H1 (cell line): ENCODE results near the gene ARMC5. TPM values are rescaled to one million over a fixed set of nuclear protein-coding genes. Genes with fewer than 3 reads are reported as not detected.

ENCODE experiments used
- CTCF ChIA-PET: fragments of 300-600 bp; sonication (Branson Sonifier 250); formaldehyde crosslinking; loops from one replicate; lab custom pipeline; 2021; ENCODE audit not compliant: partially characterized antibody; lab: Charles Lee
- POLR2A ChIA-PET: fragments of 300-600 bp; sonication (Branson Sonifier 250); formaldehyde crosslinking; loops from one replicate; lab custom pipeline; 2021; ENCODE audit warnings: inconsistent platforms; ENCODE audit not compliant: partially characterized antibody; lab: Charles Lee
- DNase-seq, 2 experiments: peaks; one replicate each; pipeline versions ENCODE4 v3.0.0 to v3.0.0-alpha.2; 2010 to 2022; ENCODE audit warnings: low spot score in 2 of 2, low read depth in 1 of 2, mixed read lengths in 1 of 2
- FAIRE-seq: peaks from 2 replicates; lab custom pipeline; 2011; peaks lifted over from hg19 to GRCh38; lab: Jason Lieb, UNC
- H2AFZ ChIP-seq: 2 replicates; pipeline ENCODE4 v1.8.1; 2012; ENCODE audit warnings: low read length, inconsistent platforms
- H2AK5ac ChIP-seq: 2 replicates; pipeline ENCODE4 v1.6.1; 2013; ENCODE audit warnings: low read depth, low read length
- H2BK120ac ChIP-seq: replicated peaks from 2 replicates; pipeline ENCODE3; 2013; ENCODE audit warnings: low read depth, low read length, inconsistent platforms
- H2BK12ac ChIP-seq: 2 replicates; pipeline ENCODE4 v1.6.1; 2013; ENCODE audit warnings: low read depth, low read length
- H2BK15ac ChIP-seq: 2 replicates; pipeline ENCODE4 v1.6.1; 2013; ENCODE audit warnings: low read length
- H2BK20ac ChIP-seq: 2 replicates; pipeline ENCODE4 v1.6.1; 2013; ENCODE audit warnings: low read length
- H2BK5ac ChIP-seq: 2 replicates; pipeline ENCODE4 v1.6.1; 2013; ENCODE audit warnings: low read depth, low read length
- H3K14ac ChIP-seq: 2 replicates; pipeline ENCODE4 v1.6.1; 2013; ENCODE audit warnings: inconsistent platforms; ENCODE audit not compliant: insufficient read length
- H3K18ac ChIP-seq: 2 replicates; pipeline ENCODE4 v1.6.1; 2013; ENCODE audit warnings: low read length; ENCODE audit errors: extremely low read depth
- H3K23ac ChIP-seq: 2 replicates; pipeline ENCODE4 v1.6.1; 2013; ENCODE audit warnings: inconsistent platforms; ENCODE audit not compliant: insufficient read length
- H3K23me2 ChIP-seq: 2 replicates; pipeline ENCODE4 v1.6.1; 2013; ENCODE audit warnings: low read depth, low read length
- H3K27ac ChIP-seq: 2 replicates; pipeline ENCODE4 v1.6.1; 2011; ENCODE audit warnings: low read depth, low read length, inconsistent platforms
- H3K27me3 ChIP-seq, 4 experiments: replicated peaks in 1 of 4; 1 replicate in 1 of 4; 2 replicates in 3 of 4; pipeline versions ENCODE4 v1.6.1 to v1.8.1; 2011 to 2013; ENCODE audit warnings: low read length in 3 of 4, mild to moderate bottlenecking in 3 of 4, inconsistent platforms in 2 of 4, mixed read lengths in 2 of 4, moderate library complexity in 1 of 4; ENCODE audit not compliant: control insufficient read depth in 3 of 4, insufficient read depth in 3 of 4; ENCODE audit errors: extremely low read depth in 1 of 4
- H3K36me3 ChIP-seq, 4 experiments: 2 replicates each; pipeline versions ENCODE4 v1.6.1 to v1.8.1; 2011 to 2013; ENCODE audit warnings: mild to moderate bottlenecking in 4 of 4, low read length in 3 of 4, moderate library complexity in 2 of 4, control low read depth in 1 of 4, inconsistent platforms in 1 of 4; ENCODE audit not compliant: insufficient read depth in 4 of 4, control insufficient read depth in 2 of 4
- H3K4ac ChIP-seq: replicated peaks from 2 replicates; pipeline ENCODE3; 2013; ENCODE audit warnings: low read length, low read depth, mixed read lengths, inconsistent platforms; ENCODE audit not compliant: insufficient read length
- H3K4me1 ChIP-seq, 4 experiments: replicated peaks in 1 of 4; 1 replicate in 1 of 4; 2 replicates in 3 of 4; pipeline versions ENCODE4 v1.6.1 to v1.8.1; 2011 to 2013; ENCODE audit warnings: low read length in 3 of 4, inconsistent platforms in 2 of 4, mixed read lengths in 1 of 4; ENCODE audit not compliant: insufficient read depth in 4 of 4, control insufficient read depth in 3 of 4
- H3K4me2 ChIP-seq, 2 experiments: 2 replicates each; pipeline versions ENCODE4 v1.6.1 to v1.8.1; 2011 to 2013; ENCODE audit warnings: low read depth in 2 of 2, low read length in 2 of 2, control low read depth in 1 of 2, inconsistent platforms in 1 of 2, mild to moderate bottlenecking in 1 of 2; ENCODE audit not compliant: insufficient read depth in 1 of 2
- H3K4me3 ChIP-seq, 4 experiments: fragments of 200-600, 300-600 bp in 1 of 4; sonication (generic), shearing (Covaris generic), sonication (Bioruptor Twin) in 1 of 4; 2 replicates each; pipeline versions ENCODE4 v1.5.1 to v1.8.1; 2011 to 2016; ENCODE audit warnings: low read length in 4 of 4, low read depth in 3 of 4, control low read depth in 2 of 4, inconsistent platforms in 2 of 4, mild to moderate bottlenecking in 2 of 4, mixed read lengths in 1 of 4, moderate library complexity in 1 of 4; ENCODE audit not compliant: insufficient read depth in 2 of 4; ENCODE audit errors: extremely low read depth in 1 of 4
- H3K56ac ChIP-seq: replicated peaks from 2 replicates; pipeline ENCODE3; 2013; ENCODE audit warnings: low read depth, mild to moderate bottlenecking, mixed read lengths, low read length, inconsistent platforms; ENCODE audit not compliant: insufficient read length
- H3K79me1 ChIP-seq: 2 replicates; pipeline ENCODE4 v1.6.1; 2013; ENCODE audit warnings: low read depth, low read length, control low read depth
- H3K79me2 ChIP-seq, 2 experiments: 2 replicates each; pipeline versions ENCODE4 v1.6.1 to v1.8.1; 2012 to 2013; ENCODE audit warnings: low read length in 2 of 2, mild to moderate bottlenecking in 2 of 2, inconsistent platforms in 1 of 2; ENCODE audit not compliant: insufficient read depth in 2 of 2, control insufficient read depth in 1 of 2
- H3K9ac ChIP-seq, 4 experiments: replicated peaks in 1 of 4; 1 replicate in 1 of 4; 2 replicates in 3 of 4; pipeline versions ENCODE4 v1.6.1 to v1.8.1; 2011 to 2013; ENCODE audit warnings: low read depth in 3 of 4, low read length in 3 of 4, control low read depth in 2 of 4, mild to moderate bottlenecking in 2 of 4, moderate library complexity in 2 of 4, inconsistent platforms in 1 of 4; ENCODE audit errors: extremely low read depth in 1 of 4
- H3K9me3 ChIP-seq, 2 experiments: 2 replicates each; pipeline versions ENCODE4 v1.6.1 to v1.8.1; 2012 to 2013; ENCODE audit warnings: mild to moderate bottlenecking in 2 of 2, moderate library complexity in 2 of 2, control low read depth in 1 of 2, inconsistent platforms in 1 of 2, low read depth in 1 of 2, low read length in 1 of 2, mixed read lengths in 1 of 2; ENCODE audit not compliant: insufficient read depth in 2 of 2
- H4K20me1 ChIP-seq, 2 experiments: replicated peaks in 1 of 2; 2 replicates each; pipeline versions ENCODE3 to v1.8.1; 2011 to 2013; ENCODE audit warnings: inconsistent platforms in 2 of 2, low read length in 2 of 2, mild to moderate bottlenecking in 1 of 2; ENCODE audit not compliant: insufficient read depth in 2 of 2, control insufficient read depth in 1 of 2
- H4K5ac ChIP-seq: 2 replicates; pipeline ENCODE4 v1.6.1; 2013; ENCODE audit warnings: low read length, low read depth, mixed read lengths, inconsistent platforms; ENCODE audit not compliant: insufficient read length
- H4K8ac ChIP-seq: 2 replicates; pipeline ENCODE4 v1.8.0; 2013; ENCODE audit warnings: mild to moderate bottlenecking, moderate library complexity, low read length, inconsistent platforms; ENCODE audit not compliant: insufficient read depth; ENCODE audit errors: extremely low read depth
- H4K91ac ChIP-seq: replicated peaks from 2 replicates; pipeline ENCODE3; 2013; ENCODE audit warnings: low read length, mixed read lengths, inconsistent platforms; ENCODE audit not compliant: insufficient read length
- POLR2A ChIP-seq, 2 experiments: IDR thresholded peaks; 1 replicate in 1 of 2; 2 replicates in 1 of 2; pipeline ENCODE4 v1.6.1; 2011; ENCODE audit warnings: low read depth in 2 of 2, low read length in 2 of 2, mild to moderate bottlenecking in 2 of 2; ENCODE audit errors: control extremely low read depth in 1 of 2
- SUZ12 ChIP-seq: fragments of 200-600 bp; sonication (generic); IDR thresholded peaks from 2 replicates; pipeline ENCODE4 v1.6.1; 2012; ENCODE audit warnings: mild to moderate bottlenecking, inconsistent platforms, low read length, moderate library complexity, mixed read lengths
- TEAD4 ChIP-seq: IDR thresholded peaks from 2 replicates; pipeline ENCODE4 v1.6.1; 2012; ENCODE audit warnings: low read depth, low read length, inconsistent platforms, mixed read lengths
- WGBS, 2 experiments: shearing (Covaris generic) in 1 of 2; methylation state at CpG; one replicate each; pipeline versions ENCODE4 v1.1.6 to v1.1.7; 2013 to 2015; ENCODE audit warnings: low lambda C conversion rate in 2 of 2, mixed read lengths in 2 of 2, inconsistent platforms in 1 of 2, low coverage in 1 of 2, missing lambda C conversion rate in 1 of 2; ENCODE audit not compliant: insufficient replicate concordance in 2 of 2, insufficient coverage in 1 of 2, insufficient read length in 1 of 2; ENCODE audit errors: extremely low coverage in 1 of 2, missing lambda C conversion rate in 1 of 2; 5-methylcytosine and 5-hydroxymethylcytosine counted together
- polyA plus RNA-seq, 7 experiments: library from polyadenylated mRNA; depleted of rRNA in 3 of 7; stranded (reverse) in 5 of 7; unstranded in 2 of 7; fragments of >200 nt in 5 of 7; fragments of 200-250 nt in 2 of 7; gene quantifications; 1 replicate in 5 of 7; 2 replicates in 1 of 7; 4 replicates in 1 of 7; pipeline versions ENCODE4 v1.2.1 to v1.2.3, GENCODE V29; 2011 to 2013; ENCODE audit warnings: missing spikeins in 2 of 7, mixed read lengths in 2 of 7
- total RNA-seq: library from RNA; stranded (reverse); fragmentation: NEBNext Ultra II Directional; extraction: Animal tissue kit (Norgen Biotek cat#: 25700); gene quantifications from 2 replicates; pipeline ENCODE4 v1.2.1, GENCODE V29; 2021

ARMC5 gene
- total and polyA plus RNA-seq, 2 of the 8 experiments (the other 6 are each of a cell fraction or from before 2014, with no cell fraction given) = 7.8 to 8.7 TPM

DNA sequence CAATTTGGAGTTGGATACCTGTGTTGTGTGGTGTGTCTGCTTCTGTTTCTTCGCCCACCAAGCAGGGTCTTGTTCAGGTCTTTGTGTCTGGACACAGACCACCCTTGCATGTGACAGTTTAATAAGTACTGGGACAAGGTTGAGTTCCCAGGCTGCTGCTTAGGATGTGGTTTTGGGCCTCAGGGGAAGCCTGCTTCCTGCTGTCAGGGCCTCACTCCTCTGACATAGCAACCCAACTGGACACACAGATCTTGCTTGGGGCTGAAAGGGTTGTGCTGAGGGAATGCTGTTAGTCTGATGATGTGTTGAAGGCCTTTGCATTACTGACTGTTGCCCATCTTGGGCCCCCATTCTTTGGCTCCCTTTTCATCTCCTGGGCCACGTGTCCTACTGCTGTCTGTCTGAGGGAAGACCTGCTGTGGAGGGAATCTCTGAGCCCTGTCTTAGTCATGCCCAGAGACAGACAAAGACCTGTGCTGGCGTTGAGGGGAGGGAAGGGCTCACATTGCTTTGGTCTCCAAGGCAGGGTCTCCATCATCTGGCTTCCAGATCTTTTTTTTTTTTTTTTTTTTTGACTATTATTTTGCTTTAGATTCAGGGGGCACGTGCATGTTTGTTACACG, 8.0 kb downstream of the ARMC5 start:
- no peak overlapping the region for H3K23ac ChIP-seq
- no peak overlapping the region for H2BK20ac ChIP-seq
- H2BK5ac ChIP-seq = no peak overlapping the region
- peaks cover 0 to 10% (median 1%) of the 10 kb centered on the region in 4 experiments; a peak in 4 of 8 replicates for H3K36me3 ChIP-seq
- H4K8ac ChIP-seq = no peak overlapping the region
- WGBS, 2 experiments = 81% methylated on average over 4 of the region's 5 CpGs; no CpG with 5 or more reads in 1 of the 2 experiments
- no peak overlapping the region for H3K9ac ChIP-seq
- H3K14ac ChIP-seq = no peak overlapping the region
- no peak overlapping the region for H3K4ac ChIP-seq
- FAIRE-seq (no peak), DNase-seq (no peak)
- POLR2A ChIA-PET = no interaction called here
- H3K4me1 ChIP-seq = peaks cover 0 to 5% (median 0%) of the 10 kb centered on the region in 4 experiments; a peak in 2 of 7 replicates
- H3K56ac ChIP-seq = no peak overlapping the region
- H3K79me1 ChIP-seq = no peaks in the 10 kb centered on the region
- H4K5ac ChIP-seq = no peak overlapping the region
- H3K27ac ChIP-seq = no peak overlapping the region
- H3K79me2 ChIP-seq = no peaks in the 10 kb centered on the region
- no peak overlapping the region for H4K91ac ChIP-seq
- no peak overlapping the region for H2AK5ac ChIP-seq
- H2AFZ ChIP-seq = no peak overlapping the region
- H3K9me3 ChIP-seq = no peaks in the 10 kb centered on the region
- H2BK12ac ChIP-seq = no peak overlapping the region
- peaks cover 5% of the 10 kb centered on the region; the same call in 1 of the 2 replicates for H3K23me2 ChIP-seq
- no peak overlapping the region for H3K18ac ChIP-seq
- peaks cover 0 to 5% (median 5%) of the 10 kb centered on the region in 4 experiments; a peak in 4 of 7 replicates for H3K27me3 ChIP-seq
- H2BK15ac ChIP-seq = no peak overlapping the region
- H3K4me3 ChIP-seq = no peak overlapping the region
- CTCF ChIA-PET = no interaction called here
- no peak overlapping the region for H2BK120ac ChIP-seq
- no peak overlapping the region for H3K4me2 ChIP-seq
- no peak for TF ChIP-seq TEAD4
- TF ChIP-seq SUZ12 = no peak
- TF ChIP-seq POLR2A (IDR thresholded peaks at IDR 0.05; ENCODE audit: control extremely low read depth in 1 of 2, low read depth in 2 of 2, low read length in 2 of 2) = no peak
- no peaks in the 10 kb centered on the region for H4K20me1 ChIP-seq
